HL-60/S4 treated with retinoic acid at 250 ng/mL for 4 days and 3 days (cell line): ENCODE measurements around the gene CSF1.

Experiments used
- in situ Hi-C: fragments of 300-500 bp; cut with MboI; formaldehyde crosslinking; loops from 2 replicates; pipeline ENCODE4 v1.7.0; 2022; ENCODE audit warnings: low sequenced_read_pairs

Gene CSF1

GRCh38 chr1:109974191-109974590, 63.5 kb downstream of the CSF1 start:
- in situ Hi-C loops = no loop called here

DNA sequence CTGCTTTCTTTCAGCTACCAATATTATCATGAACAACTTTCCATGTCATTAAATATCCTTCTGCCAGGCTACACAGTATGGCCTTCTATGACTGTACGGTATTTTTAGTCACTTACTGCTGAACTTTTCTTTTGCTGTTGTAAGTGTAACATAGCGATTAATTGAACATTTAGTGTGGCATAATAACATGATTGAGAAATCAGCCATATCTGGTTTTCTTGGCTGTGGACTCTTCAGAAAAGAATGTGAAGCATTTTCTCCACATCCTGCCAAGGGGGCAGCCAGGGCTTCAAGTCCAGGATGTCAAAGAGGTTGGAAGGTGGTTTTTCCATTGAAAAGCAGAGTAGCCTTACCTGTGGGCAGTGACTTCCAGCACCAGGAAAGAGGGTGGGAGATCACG, 65.1 kb downstream of the CSF1 start:
- in situ Hi-C loops = no loop called here

DNA sequence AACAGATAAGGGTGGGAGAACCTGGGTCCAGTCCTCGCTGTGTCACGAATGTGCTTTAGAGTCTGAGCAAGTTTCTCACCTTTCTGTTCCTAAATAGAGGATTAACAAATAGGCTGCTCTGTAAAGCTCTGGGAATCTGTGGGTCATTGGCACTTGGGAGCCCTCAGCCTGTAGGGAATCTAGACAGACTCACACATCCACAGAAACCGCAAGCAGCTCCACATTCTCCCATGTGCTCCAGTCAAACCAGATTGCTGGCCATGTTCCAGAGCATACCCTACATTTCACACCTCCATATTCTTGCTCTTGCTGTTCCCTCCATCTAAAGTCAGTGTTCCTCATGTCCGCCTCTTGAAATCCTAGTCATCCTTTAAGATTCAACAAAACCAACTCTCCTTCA, 66.1 kb downstream of the CSF1 start:
- in situ Hi-C loops = no loop called here

- in situ Hi-C loops = no loop called here
Measured at GRCh38 chr1:109977225-109977624, 66.6 kb downstream of the CSF1 start.

DNA sequence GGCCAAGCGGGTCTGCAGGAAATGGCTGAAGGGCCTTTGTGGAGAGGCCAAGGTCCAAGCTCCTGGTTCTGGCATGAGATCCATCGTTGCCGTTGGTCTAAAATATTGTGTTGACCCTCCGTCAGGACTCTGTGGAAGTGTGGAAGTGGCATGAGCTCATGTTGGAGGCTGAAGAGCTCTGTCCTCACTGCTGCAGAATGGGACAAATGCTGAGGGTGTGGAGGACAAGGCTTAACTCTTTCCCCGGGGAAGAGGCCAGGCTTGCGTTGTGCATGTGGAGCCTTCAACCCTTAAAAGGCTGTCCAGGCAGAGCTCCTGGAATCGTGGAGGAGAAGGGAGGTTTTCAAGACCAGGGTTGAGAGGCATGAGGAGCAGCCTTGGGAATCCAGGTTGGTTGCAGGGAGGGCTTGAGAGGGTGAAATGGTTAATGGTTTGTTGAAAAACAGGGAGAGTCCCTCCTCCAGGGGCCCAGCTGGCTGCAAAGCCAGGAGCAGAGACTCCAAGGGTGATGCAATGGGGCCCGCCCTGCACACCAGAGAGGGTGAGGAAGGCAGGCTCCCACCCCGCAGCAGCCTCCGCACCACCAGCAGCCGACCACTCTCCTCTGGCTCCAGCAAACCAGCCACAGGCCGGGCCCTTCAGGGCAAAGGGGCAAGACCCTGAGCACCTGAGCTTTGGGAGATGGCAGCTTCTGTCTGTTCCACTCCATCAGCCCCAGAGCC, 67.2 kb downstream of the CSF1 start:
- in situ Hi-C loops = no loop called here

GRCh38 chr1:109978761-109979488, 68.3 kb downstream of the CSF1 start:
- in situ Hi-C loops = no loop called here

GRCh38 chr1:109979489-109980091, 68.9 kb downstream of the CSF1 start:
- in situ Hi-C loops = loop anchor here (10.0 kb wide), 2 partner anchors 325 to 435 kb away; partner anchors contain the start of genes GNAI3 and GSTM4
